HepG2 (cell line): ENCODE results near the gene SLC12A5. TPM values are rescaled to one million over a fixed set of nuclear protein-coding genes. Genes with fewer than 3 reads are reported as not detected.
A peak's percentile ranks its signal among the peaks of the same experiment; 100 is the strongest.

Experiments
- ATAD3A ChIP-seq: sonication (generic); formaldehyde crosslinking; IDR thresholded peaks from 2 replicates; pipeline ENCODE4 v1.4.0; 2020; ENCODE audit warnings: missing genetic modification reagents
- ATF7-NPFF ChIP-seq: sonication (generic); formaldehyde crosslinking; IDR thresholded peaks from 2 replicates; pipeline ENCODE4 v1.8.1; 2023; ENCODE audit warnings: mild to moderate bottlenecking, low read depth, missing genetic modification reagents, moderate library complexity
- CREBL2 ChIP-seq: sonication (generic); formaldehyde crosslinking; IDR thresholded peaks from 2 replicates; pipeline ENCODE4 v1.8.1; 2023; ENCODE audit warnings: missing genetic modification reagents, mild to moderate bottlenecking, borderline replicate concordance
- DR1 ChIP-seq: sonication (generic); formaldehyde crosslinking; IDR thresholded peaks from 2 replicates; pipeline ENCODE4 v1.8.0; 2021; ENCODE audit warnings: mild to moderate bottlenecking, missing genetic modification reagents, inconsistent platforms
- FOXA1 ChIP-seq, 2 experiments: fragments of 450-650 bp in 1 of 2; sonication (generic) in 1 of 2; formaldehyde crosslinking in 1 of 2; IDR thresholded peaks; 2 replicates each; pipeline versions ENCODE4 v1.4.0 to v1.6.1; 2016 to 2020; ENCODE audit warnings: missing genetic modification reagents in 1 of 2
- HDAC2 ChIP-seq: sonication (generic); formaldehyde crosslinking; IDR thresholded peaks from 2 replicates; pipeline ENCODE4 v1.4.0; 2020; ENCODE audit warnings: missing genetic modification reagents
- HNRNPL ChIP-seq: fragments of 200-400 bp; formaldehyde crosslinking; IDR thresholded peaks from 2 replicates; pipeline ENCODE4 v1.6.1; 2017; ENCODE audit warnings: mild to moderate bottlenecking, low read depth, low read length
- MEIS2 ChIP-seq: sonication (generic); formaldehyde crosslinking; IDR thresholded peaks from 2 replicates; pipeline ENCODE4 v1.9.0; 2021; ENCODE audit warnings: mild to moderate bottlenecking, missing genetic modification reagents
- MIXL1 ChIP-seq: IDR thresholded peaks from 2 replicates; pipeline ENCODE4 v1.6.1; 2016
- MTF1 ChIP-seq: sonication (generic); formaldehyde crosslinking; IDR thresholded peaks from 2 replicates; pipeline ENCODE4 v1.5.0; 2020; ENCODE audit warnings: missing genetic modification reagents
- RBM22 ChIP-seq: fragments of 200-400 bp; formaldehyde crosslinking; optimal IDR thresholded peaks from 2 replicates; pipeline ENCODE3; 2017; ENCODE audit warnings: mild to moderate bottlenecking, low read length, moderate library complexity
- REST ChIP-seq, 2 experiments: IDR thresholded peaks; 2 replicates each; pipeline ENCODE4 v1.6.1; 2011 to 2012; ENCODE audit warnings: low read length in 2 of 2, borderline replicate concordance in 1 of 2, low read depth in 1 of 2, mild to moderate bottlenecking in 1 of 2, moderate library complexity in 1 of 2
- SPEN ChIP-seq: sonication (generic); formaldehyde crosslinking; IDR thresholded peaks from 2 replicates; pipeline ENCODE4 v1.5.1; 2020; ENCODE audit warnings: low read depth, mild to moderate bottlenecking, missing genetic modification reagents
- SRSF1 ChIP-seq: fragments of 200-400 bp; formaldehyde crosslinking; optimal IDR thresholded peaks from 2 replicates; pipeline ENCODE3; 2017; ENCODE audit warnings: mild to moderate bottlenecking, low read depth, low read length, moderate library complexity
- TFE3 ChIP-seq: IDR thresholded peaks from 2 replicates; pipeline ENCODE4 v1.6.1; 2016
- TMF1 ChIP-seq: sonication (generic); formaldehyde crosslinking; IDR thresholded peaks from 2 replicates; pipeline ENCODE4 v1.8.1; 2022; ENCODE audit warnings: low read depth, missing genetic modification reagents
- U2AF1 ChIP-seq: fragments of 200-400 bp; formaldehyde crosslinking; optimal IDR thresholded peaks from 2 replicates; pipeline ENCODE3; 2017; ENCODE audit warnings: mild to moderate bottlenecking, low read depth, low read length
- ZFP91 ChIP-seq: sonication (generic); formaldehyde crosslinking; IDR thresholded peaks from 2 replicates; pipeline ENCODE4 v1.9.0; 2022; ENCODE audit warnings: missing genetic modification reagents, mild to moderate bottlenecking, borderline replicate concordance
- ZNF20 ChIP-seq: sonication (generic); formaldehyde crosslinking; IDR thresholded peaks from 2 replicates; pipeline ENCODE4 v1.4.0; 2020; ENCODE audit warnings: mild to moderate bottlenecking, moderate library complexity, missing genetic modification reagents
- ZNF225 ChIP-seq: sonication (generic); formaldehyde crosslinking; IDR thresholded peaks from 2 replicates; pipeline ENCODE4 v1.4.0; 2020; ENCODE audit warnings: mild to moderate bottlenecking, missing genetic modification reagents
- ZNF766 ChIP-seq: sonication (generic); formaldehyde crosslinking; IDR thresholded peaks from 2 replicates; pipeline ENCODE4 v1.5.0; 2020; ENCODE audit warnings: missing genetic modification reagents, borderline replicate concordance
- ZNF83 ChIP-seq: sonication (generic); formaldehyde crosslinking; IDR thresholded peaks from 2 replicates; pipeline ENCODE4 v1.4.0; 2020; ENCODE audit warnings: missing genetic modification reagents, mild to moderate bottlenecking, borderline replicate concordance
- polyA plus RNA-seq, 8 experiments: library from polyadenylated mRNA; depleted of rRNA in 3 of 8; stranded (reverse) in 7 of 8; unstranded in 1 of 8; fragments of >200 nt; fragmentation: Illumina TruSeq in 4 of 8; extraction: Trizol in 4 of 8; gene quantifications; 2 replicates each; pipeline versions ENCODE4 v1.2.1 to v1.2.3, GENCODE V29; 2011 to 2016; ENCODE audit warnings: low read depth in 4 of 8, missing spikeins in 1 of 8, mixed read lengths in 1 of 8; ENCODE audit not compliant: insufficient read depth in 1 of 8
- total RNA-seq, 5 experiments: library from RNA; depleted of rRNA; stranded (reverse); fragments of >200 nt; fragmentation: Illumina TruSeq; extraction: Trizol; gene quantifications; 2 replicates each; pipeline ENCODE4 v1.2.3, GENCODE V29; 2016; ENCODE audit warnings: low read depth in 1 of 5

Gene SLC12A5
- total and polyA plus RNA-seq, 2 of the 13 experiments (the other 11 are each of a cell fraction or from before 2014, with no cell fraction given), result 4.3 to 5.4 TPM

- TF ChIP-seq HDAC2 (0 out of 2 replicates have a peak, but pooled peaks have one; percentile 34), MTF1 (CRISPR knock-in tag) (no peak), HNRNPL (peak; percentile 74; the same call in 1 of the 2 replicates), DR1 (CRISPR knock-in tag) (no peak), ZNF83 (CRISPR knock-in tag) (peak; percentile 81; the same call in 1 of the 2 replicates), REST (IDR thresholded peaks at IDR 0.05; ENCODE audit: borderline replicate concordance in 1 of 2, low read depth in 1 of 2, low read length in 2 of 2) (no peak; a peak in 2 of 4 replicates), ZNF766 (peak; percentile 75; the same call in 1 of the 2 replicates), ZFP91 (CRISPR knock-in tag) (peak; percentile 92), U2AF1 (no peak), CREBL2 (CRISPR knock-in tag) (no peak; the same call in 1 of the 2 replicates), TMF1 (CRISPR knock-in tag) (peak; percentile 23; the same call in 1 of the 2 replicates), FOXA1 (IDR thresholded peaks at IDR 0.05) (no peak), FOXA1 (CRISPR knock-in tag; IDR thresholded peaks at IDR 0.05) (peak; percentile 51), SPEN (peak; percentile 53), MEIS2 (peak; percentile 52; the same call in 1 of the 2 replicates), SRSF1 (no peak), RBM22 (no peak), ATF7-NPFF (no peak), ZNF20 (no peak), TFE3 (no peak), MIXL1 (no peak), ATAD3A (CRISPR knock-in tag) (no peak), ZNF225 (CRISPR knock-in tag) (peak; percentile 96; the same call in 1 of the 2 replicates)
Measured at GRCh38 chr20:46013829-46014516, 15.0 kb upstream of the SLC12A5 start (continued).
